HL-60 (cell line): ENCODE results near the gene RHOU.

Experiments used
- DNase-seq, 2 experiments: peaks; one replicate each; pipeline ENCODE4 v3.0.0-alpha.2; 2010 to 2020; ENCODE audit warnings: low read depth in 1 of 2, low spot score in 1 of 2
- H3K27ac ChIP-seq: fragments of 250-450 bp; sonication (Bioruptor Pico); replicated peaks from 2 replicates; pipeline ENCODE4 v1.5.1; 2020; ENCODE audit warnings: mild to moderate bottlenecking, moderate library complexity
- H3K27me3 ChIP-seq: fragments of 250-450 bp; sonication (Bioruptor Pico); 2 replicates; pipeline ENCODE4 v1.5.1; 2021; ENCODE audit warnings: mild to moderate bottlenecking, moderate library complexity; ENCODE audit not compliant: insufficient read depth, poor library complexity, severe bottlenecking
- H3K4me3 ChIP-seq: replicated peaks from 2 replicates; pipeline ENCODE4 v1.5.1; 2011; ENCODE audit warnings: mild to moderate bottlenecking, control low read depth, low read length; ENCODE audit not compliant: insufficient read depth
- CTCF ChIP-seq: IDR thresholded peaks from one replicate; pipeline ENCODE4 v1.5.1; 2011; ENCODE audit warnings: low read length, control low read depth, inconsistent platforms; ENCODE audit not compliant: insufficient read depth
- GABPA ChIP-seq: IDR thresholded peaks from 2 replicates; pipeline ENCODE4 v1.6.1; 2012; ENCODE audit warnings: low read depth
- POLR2AphosphoS5 ChIP-seq: IDR thresholded peaks from 2 replicates; pipeline ENCODE4 v1.6.1; 2012; ENCODE audit warnings: low read depth
- REST ChIP-seq: IDR thresholded peaks from 2 replicates; pipeline ENCODE4 v1.6.1; 2012; ENCODE audit warnings: low read depth; ENCODE audit not compliant: insufficient replicate concordance
- SPI1 ChIP-seq: IDR thresholded peaks from 2 replicates; pipeline ENCODE4 v1.6.1; 2012; ENCODE audit warnings: low read depth, mild to moderate bottlenecking, borderline replicate concordance

Gene RHOU

GRCh38 chr1:228781161-228781808 is 46.0 kb downstream of the RHOU start:
- no peak for TF ChIP-seq CTCF
- no peak for TF ChIP-seq POLR2AphosphoS5
- H3K27ac ChIP-seq, result no peak overlapping the region

GRCh38 chr1:228781809-228782661 is 46.8 kb downstream of the RHOU start:
- no peaks in the 10 kb centered on the region for H3K27me3 ChIP-seq
- no peak for DNase-seq
- H3K27ac ChIP-seq, result no peak overlapping the region
- no peak overlapping the region for H3K4me3 ChIP-seq
- TF ChIP-seq REST (no peak), SPI1 (no peak), CTCF (no peak), GABPA (no peak), POLR2AphosphoS5 (no peak)

More at GRCh38 chr1:228781161-228781808, 46.0 kb downstream of the RHOU start:
- Histone ChIP-seq H3K27me3 (no peaks in the 10 kb centered on the region), H3K4me3 (no peak overlapping the region)
- no peak for DNase-seq

GRCh38 chr1:228782662-228783417 is 47.6 kb downstream of the RHOU start:
- H3K4me3 ChIP-seq, result no peak overlapping the region
- no peak overlapping the region for H3K27ac ChIP-seq
- H3K27me3 ChIP-seq, result no peaks in the 10 kb centered on the region
- no peak for DNase-seq
- peak; percentile 52 for TF ChIP-seq REST
- no peak for TF ChIP-seq GABPA
- TF ChIP-seq CTCF, result no peak
- no peak for TF ChIP-seq SPI1
